SH-SY5Y (cell line): ENCODE measurements around the gene NEO1.

Experiments
- GATA2 ChIP-seq: IDR thresholded peaks from 2 replicates; pipeline ENCODE4 v1.6.1; 2011; ENCODE audit warnings: mild to moderate bottlenecking, low read depth, low read length
- GATA3 ChIP-seq: IDR thresholded peaks from 2 replicates; pipeline ENCODE4 v1.6.1; 2011; ENCODE audit warnings: low read depth, mild to moderate bottlenecking, low read length, moderate library complexity

DNA sequence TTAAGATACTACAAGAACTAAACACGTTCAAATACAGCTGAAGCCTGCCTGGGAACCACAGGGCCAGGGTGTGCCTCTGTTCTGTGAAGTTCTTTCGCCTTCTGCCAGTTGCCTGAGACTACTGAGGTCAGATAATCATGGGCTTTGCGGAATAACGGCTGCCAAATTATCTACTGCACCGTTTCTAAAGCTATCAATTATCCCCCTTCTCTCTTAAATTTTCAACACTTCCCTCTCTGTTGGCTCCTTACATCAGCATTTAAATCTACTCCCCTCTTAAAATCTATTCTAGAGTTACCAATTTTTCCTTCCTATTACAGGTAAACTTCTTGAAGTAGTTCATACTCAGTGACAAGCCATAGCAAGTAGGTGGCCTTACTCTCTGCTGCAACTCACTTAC is 6.2 kb upstream of the NEO1 start:
- TF ChIP-seq GATA3 (no peak), GATA2 (no peak)
